GM12892 (cell line): ENCODE measurements around the gene CHURC1.

Experiments used
- POLR2A ChIP-seq: IDR thresholded peaks from 2 replicates; pipeline ENCODE4 v1.6.1; 2011; ENCODE audit warnings: low read depth, low read length, control low read depth
- POLR2AphosphoS5 ChIP-seq: IDR thresholded peaks from 2 replicates; pipeline ENCODE4 v1.6.1; 2011; ENCODE audit warnings: low read depth, low read length, control low read depth
- TAF1 ChIP-seq: IDR thresholded peaks from 2 replicates; pipeline ENCODE4 v1.6.1; 2011; ENCODE audit warnings: low read depth, mild to moderate bottlenecking, control low read depth, low read length, borderline replicate concordance

DNA sequence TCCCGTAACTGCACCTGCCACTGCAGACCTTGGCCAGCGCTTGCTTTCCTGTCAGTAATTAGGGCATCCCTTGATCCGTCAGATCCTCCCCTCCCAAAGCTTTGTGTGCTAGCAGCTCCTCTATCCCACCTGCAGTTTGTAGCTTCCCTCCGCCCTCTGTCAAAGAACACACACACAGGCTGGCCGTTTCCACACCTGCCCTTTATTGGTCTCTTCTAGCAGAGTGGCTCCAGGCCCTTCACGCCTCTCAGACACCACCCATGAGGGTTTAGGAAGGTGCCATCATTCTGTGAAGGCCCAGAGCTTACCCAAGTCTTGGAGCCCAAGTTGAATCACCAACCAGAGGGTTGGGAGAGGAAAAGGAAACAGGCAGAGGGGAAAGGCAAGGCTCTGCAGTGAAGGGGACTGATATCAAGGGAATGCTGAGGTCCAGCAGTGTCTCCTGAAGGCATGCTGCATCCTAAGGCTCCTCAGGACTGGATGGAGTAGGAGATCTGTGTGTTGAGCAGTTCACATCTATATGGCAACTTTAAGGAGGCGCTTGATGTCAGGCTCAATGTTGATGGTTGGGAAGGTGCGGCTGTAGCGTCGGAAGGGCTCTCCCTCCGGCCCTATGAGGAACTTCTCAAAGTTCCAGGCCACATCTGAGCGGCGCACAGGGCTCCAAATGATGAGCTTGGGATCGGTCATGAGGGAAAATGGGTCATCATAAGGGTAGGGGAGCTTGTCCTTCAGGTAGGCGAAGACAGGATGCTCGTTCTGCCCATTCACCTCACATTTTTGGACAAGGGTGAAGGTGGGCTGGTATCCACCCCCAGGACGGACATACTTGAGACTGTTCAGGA is 24.9 kb downstream of the CHURC1 start:
- TF ChIP-seq POLR2A (no peak), TAF1 (no peak), POLR2AphosphoS5 (no peak)
